ENCODE data around the gene ACY1.

GRCh38 chr3:51968170-51968775 lies 15.1 kb upstream of the ACY1 start:
- TF ChIP-seq USF1 (IDR thresholded peaks at IDR 0.05; ENCODE audit: borderline replicate concordance, low read depth) (no peak), SIN3A (IDR thresholded peaks at IDR 0.05; ENCODE audit: borderline replicate concordance, low read depth, low read length) (no peak), FOXJ3 (CRISPR knock-in tag; IDR thresholded peaks at IDR 0.05) (no peak), YY1 (IDR thresholded peaks at IDR 0.05; ENCODE audit: low read depth) (no peak), CTCF (IDR thresholded peaks at IDR 0.05) (no peak), EP300 (IDR thresholded peaks at IDR 0.05; ENCODE audit: borderline replicate concordance in 1 of 2, low read depth in 1 of 2, low read length in 1 of 2) (no peak), SMC3 (IDR thresholded peaks at IDR 0.05; ENCODE audit: low read depth, low read length) (no peak), ELF1 (IDR thresholded peaks at IDR 0.05) (no peak), ZBTB33 (IDR thresholded peaks at IDR 0.05; ENCODE audit: borderline replicate concordance, low read depth) (no peak), RAD21 (IDR thresholded peaks at IDR 0.05; ENCODE audit: low read length) (no peak), MXI1 (IDR thresholded peaks at IDR 0.05; ENCODE audit: low read depth, low read length) (no peak)
